Activated CD4-positive, alpha-beta T cell treated with anti-CD3 and anti-CD28 coated beads, Interleukin-2, amount 10 ng/mL, durations not matched to agents 24 days and 14 days (primary cell): Measurements from ENCODE around the gene NUP62. TPM values are rescaled to one million over a fixed set of nuclear protein-coding genes. Genes with fewer than 3 reads are reported as not detected.

ENCODE experiments used
- DNase-seq: peaks from one replicate; pipeline ENCODE4 v3.0.0; 2022
- H3K27ac Mint-ChIP-seq: one replicate; pipeline ENCODE4 v1.8.0; 2022; ENCODE audit warnings: mild to moderate bottlenecking, mixed read lengths
- H3K27me3 Mint-ChIP-seq: one replicate; pipeline ENCODE4 v1.8.0; 2022; ENCODE audit warnings: mixed read lengths
- H3K36me3 Mint-ChIP-seq: one replicate; pipeline ENCODE4 v1.8.0; 2022; ENCODE audit warnings: low read depth, mild to moderate bottlenecking, mixed read lengths
- H3K4me1 Mint-ChIP-seq: one replicate; pipeline ENCODE4 v1.8.0; 2021; ENCODE audit warnings: mixed read lengths
- H3K4me3 Mint-ChIP-seq: one replicate; pipeline ENCODE4 v1.8.0; 2022; ENCODE audit warnings: mild to moderate bottlenecking, moderate library complexity, mixed read lengths
- H3K9me3 Mint-ChIP-seq: one replicate; pipeline ENCODE4 v1.8.0; 2021; ENCODE audit warnings: mixed read lengths
- intact Hi-C: fragments of 100-400 bp; cut with micrococcal nuclease; formaldehyde crosslinking; loops from one replicate; pipeline ENCODE4 v1.15.1; 2023
- total RNA-seq: library from RNA; stranded (reverse); gene quantifications from 2 replicates; pipeline ENCODE4 v1.2.3, GENCODE V29; 2022

NUP62 gene
- total RNA-seq, 1 donor from 2014 or later, result 217 TPM

GRCh38 chr19:49940482-49940791, 11.1 kb upstream of the NUP62 start:
- intact Hi-C loops, result no loop called here
- H3K36me3 Mint-ChIP-seq, result no peaks in the 10 kb centered on the region
- H3K4me3 Mint-ChIP-seq, result no peak overlapping the region
- H3K9me3 Mint-ChIP-seq, result no peaks in the 10 kb centered on the region
- peaks cover 18% of the 10 kb centered on the region for H3K27me3 Mint-ChIP-seq
- no peak for DNase-seq
- H3K4me1 Mint-ChIP-seq, result peaks cover 9% of the 10 kb centered on the region
- H3K27ac Mint-ChIP-seq, result no peak overlapping the region

- no peak for DNase-seq
- no peaks in the 10 kb centered on the region for H3K9me3 Mint-ChIP-seq
- H3K4me3 Mint-ChIP-seq, result no peak overlapping the region
- H3K36me3 Mint-ChIP-seq, result no peaks in the 10 kb centered on the region
- intact Hi-C loops, result loop anchor here (5.0 kb wide), 1 partner anchor 87 kb away; the partner anchor contains the start of genes VRK3 and ZNF473
- H3K4me1 Mint-ChIP-seq, result peaks cover 9% of the 10 kb centered on the region
- peaks cover 18% of the 10 kb centered on the region for H3K27me3 Mint-ChIP-seq
- H3K27ac Mint-ChIP-seq, result no peak overlapping the region
These were observed 10.6 kb upstream of the NUP62 start for GRCh38 chr19:49939721-49940481.

GRCh38 chr19:49938662-49939061, 9.4 kb upstream of the NUP62 start:
- Mint-ChIP-seq H3K9me3 (no peaks in the 10 kb centered on the region), H3K36me3 (peaks cover 2% of the 10 kb centered on the region), H3K27me3 (peaks cover 17% of the 10 kb centered on the region), H3K4me1 (peaks cover 8% of the 10 kb centered on the region), H3K4me3 (no peak overlapping the region), H3K27ac (no peak overlapping the region)
- intact Hi-C loops, result loop anchor here (5.0 kb wide), 1 partner anchor 89 kb away; the partner anchor contains the start of genes VRK3 and ZNF473
- no peak for DNase-seq

- no peaks in the 10 kb centered on the region for H3K9me3 Mint-ChIP-seq
- peak; percentile 94 for DNase-seq
- no peak overlapping the region for H3K27ac Mint-ChIP-seq
- H3K36me3 Mint-ChIP-seq, result peaks cover 8% of the 10 kb centered on the region
- peaks cover 10% of the 10 kb centered on the region for H3K4me1 Mint-ChIP-seq
- intact Hi-C loops, result loop anchor here (1.0 to 5.0 kb wide), 2 partner anchors 45 to 89 kb away; partner anchors contain the start of genes VRK3 and ZNF473
- H3K27me3 Mint-ChIP-seq, result peaks cover 12% of the 10 kb centered on the region
- H3K4me3 Mint-ChIP-seq, result no peak overlapping the region
These were observed 8.6 kb upstream of the NUP62 start for GRCh38 chr19:49937750-49938381.

- peaks cover 12% of the 10 kb centered on the region for H3K27me3 Mint-ChIP-seq
- no peak for DNase-seq
These were observed 7.2 kb upstream of the NUP62 start for GRCh38 chr19:49936549-49936948.

GRCh38 chr19:49933643-49934042, 4.3 kb upstream of the NUP62 start:
- Mint-ChIP-seq H3K27me3 (peaks cover 10% of the 10 kb centered on the region), H3K27ac (no peak overlapping the region), H3K4me1 (peaks cover 37% of the 10 kb centered on the region), H3K36me3 (peaks cover 42% of the 10 kb centered on the region), H3K4me3 (peak overlapping the region; percentile 8), H3K9me3 (peaks cover 4% of the 10 kb centered on the region)
- DNase-seq, result no peak
- intact Hi-C loops, result loop anchor here (5.0 kb wide), 1 partner anchor 121 kb away; the partner anchor contains the start of gene FUZ

More at GRCh38 chr19:49936549-49936948, 7.2 kb upstream of the NUP62 start:
- H3K27ac Mint-ChIP-seq, result no peak overlapping the region
- intact Hi-C loops, result loop anchor here (5.0 kb wide), 1 partner anchor 91 kb away; the partner anchor contains the start of genes VRK3 and ZNF473
- H3K4me3 Mint-ChIP-seq, result no peak overlapping the region
- peaks cover 18% of the 10 kb centered on the region for H3K36me3 Mint-ChIP-seq
- peaks cover 19% of the 10 kb centered on the region for H3K4me1 Mint-ChIP-seq
- H3K9me3 Mint-ChIP-seq, result peaks cover 4% of the 10 kb centered on the region

GRCh38 chr19:49932731-49933131, 3.4 kb upstream of the NUP62 start:
- Mint-ChIP-seq H3K27me3 (peaks cover 10% of the 10 kb centered on the region), H3K36me3 (peaks cover 48% of the 10 kb centered on the region), H3K9me3 (peaks cover 4% of the 10 kb centered on the region), H3K4me3 (peak overlapping the region; percentile 56), H3K27ac (peak overlapping the region; percentile 74), H3K4me1 (peaks cover 41% of the 10 kb centered on the region)
- DNase-seq, result peak; percentile 80
- intact Hi-C loops, result loop anchor here (5.0 kb wide), 1 partner anchor 120 kb away; the partner anchor contains the start of gene FUZ

GRCh38 chr19:49932041-49932451, 2.7 kb upstream of the NUP62 start:
- H3K4me3 Mint-ChIP-seq, result peak overlapping the region; percentile 42
- peaks cover 4% of the 10 kb centered on the region for H3K9me3 Mint-ChIP-seq
- peaks cover 10% of the 10 kb centered on the region for H3K27me3 Mint-ChIP-seq
- intact Hi-C loops, result loop anchor here (5.0 kb wide), 1 partner anchor 120 kb away; the partner anchor contains the start of gene FUZ
- H3K4me1 Mint-ChIP-seq, result peaks cover 46% of the 10 kb centered on the region
- DNase-seq, result no peak
- peaks cover 55% of the 10 kb centered on the region for H3K36me3 Mint-ChIP-seq
- no peak overlapping the region for H3K27ac Mint-ChIP-seq

GRCh38 chr19:49931293-49932040, 2.2 kb upstream of the NUP62 start:
- intact Hi-C loops, result loop anchor here (5.0 kb wide), 1 partner anchor 119 kb away; the partner anchor contains the start of gene FUZ
- peak overlapping the region; percentile 97 for H3K4me3 Mint-ChIP-seq
- peaks cover 4% of the 10 kb centered on the region for H3K9me3 Mint-ChIP-seq
- peaks cover 7% of the 10 kb centered on the region for H3K27me3 Mint-ChIP-seq
- H3K36me3 Mint-ChIP-seq, result peaks cover 58% of the 10 kb centered on the region
- no peak for DNase-seq
- peaks cover 48% of the 10 kb centered on the region for H3K4me1 Mint-ChIP-seq
- H3K27ac Mint-ChIP-seq, result peak overlapping the region; percentile 8

GRCh38 chr19:49930483-49931011, 1.2 kb upstream of the NUP62 start:
- H3K4me3 Mint-ChIP-seq, result peak overlapping the region; percentile 97
- H3K4me1 Mint-ChIP-seq, result peaks cover 51% of the 10 kb centered on the region
- peak; percentile 69 for DNase-seq
- H3K27me3 Mint-ChIP-seq, result peaks cover 3% of the 10 kb centered on the region
- intact Hi-C loops, result loop anchor here (5.0 kb wide), 1 partner anchor 118 kb away; the partner anchor contains the start of gene FUZ
- peaks cover 4% of the 10 kb centered on the region for H3K9me3 Mint-ChIP-seq
- H3K27ac Mint-ChIP-seq, result peak overlapping the region; percentile 25
- H3K36me3 Mint-ChIP-seq, result peaks cover 63% of the 10 kb centered on the region

- DNase-seq, result peak; percentile 98
- intact Hi-C loops, result loop anchor here (1.0 to 5.0 kb wide), 6 partner anchors 19 to 338 kb away; partner anchors contain the start of genes AKT1S1, FUZ, PRMT1 and PRR12
- H3K27me3 Mint-ChIP-seq, result peaks cover 3% of the 10 kb centered on the region
- H3K9me3 Mint-ChIP-seq, result peaks cover 4% of the 10 kb centered on the region
- H3K27ac Mint-ChIP-seq, result peak overlapping the region; percentile 100
- H3K4me3 Mint-ChIP-seq, result peak overlapping the region; percentile 97
- H3K36me3 Mint-ChIP-seq, result peaks cover 69% of the 10 kb centered on the region
- peaks cover 54% of the 10 kb centered on the region for H3K4me1 Mint-ChIP-seq
These were observed 543 bp upstream of the NUP62 start for GRCh38 chr19:49929611-49930482.

- Mint-ChIP-seq H3K9me3 (peaks cover 4% of the 10 kb centered on the region), H3K27ac (peak overlapping the region; percentile 95), H3K4me3 (peak overlapping the region; percentile 97), H3K4me1 (peaks cover 49% of the 10 kb centered on the region), H3K27me3 (peaks cover 3% of the 10 kb centered on the region), H3K36me3 (peaks cover 74% of the 10 kb centered on the region)
- intact Hi-C loops, result loop anchor here (1.0 to 5.0 kb wide), 4 partner anchors 17 to 335 kb away; partner anchors contain the start of genes PRMT1 and PRR12
- no peak for DNase-seq
These were observed 1.6 kb downstream of the NUP62 start for GRCh38 chr19:49927526-49928264.
